Cerebellar nuclear complex (tissue), 1 donor: Measurements from ENCODE around the gene ARHGEF4.

Source experiments
- DNase-seq, 2 experiments: peaks; one replicate each; lab custom pipeline; 2025; lab: John Stamatoyannopoulos, UW

ARHGEF4 gene

DNA sequence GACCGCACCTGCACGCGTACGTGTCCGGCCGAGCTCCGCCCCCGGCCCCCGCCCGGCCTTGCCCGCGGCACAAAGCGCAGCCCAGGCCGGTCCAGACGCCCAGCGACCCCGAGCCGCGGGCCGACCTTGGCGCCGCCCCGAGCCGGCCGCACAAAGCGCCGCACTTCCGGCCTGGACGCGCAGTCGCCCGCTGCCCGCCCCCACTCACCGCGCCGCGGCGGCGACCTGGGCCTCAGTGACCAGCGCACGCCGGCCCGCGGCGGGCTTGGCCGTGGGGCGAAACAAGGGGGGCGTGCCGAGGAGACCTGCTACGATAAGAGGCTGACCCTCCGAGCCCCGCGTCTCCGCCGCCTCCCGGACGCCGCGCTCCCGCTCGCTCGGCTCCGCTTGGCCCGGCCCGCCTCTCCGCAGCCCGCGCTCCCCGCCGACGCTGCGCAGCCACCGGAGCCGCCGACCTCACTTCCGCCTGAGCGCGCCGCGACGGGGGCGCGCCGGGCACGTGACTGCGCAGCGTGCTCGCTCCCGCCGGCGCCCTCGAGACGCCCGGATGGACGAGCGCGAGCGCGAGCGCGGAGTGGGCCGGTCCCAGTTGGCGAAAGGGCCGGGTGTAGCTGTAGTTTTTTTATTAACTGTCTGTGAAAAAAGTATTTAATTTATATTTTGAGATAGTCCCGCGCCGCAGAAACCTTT lies 256.4 kb downstream of the ARHGEF4 start, which contains the start of gene FAM168B:
FAM168B (minus strand) TSS at position 455 of the 690 bp plus-strand sequence. CDS start 10,814 bp downstream, outside the sequence.
- peak in 1 of 2 experiments; percentile 5 for DNase-seq

DNA sequence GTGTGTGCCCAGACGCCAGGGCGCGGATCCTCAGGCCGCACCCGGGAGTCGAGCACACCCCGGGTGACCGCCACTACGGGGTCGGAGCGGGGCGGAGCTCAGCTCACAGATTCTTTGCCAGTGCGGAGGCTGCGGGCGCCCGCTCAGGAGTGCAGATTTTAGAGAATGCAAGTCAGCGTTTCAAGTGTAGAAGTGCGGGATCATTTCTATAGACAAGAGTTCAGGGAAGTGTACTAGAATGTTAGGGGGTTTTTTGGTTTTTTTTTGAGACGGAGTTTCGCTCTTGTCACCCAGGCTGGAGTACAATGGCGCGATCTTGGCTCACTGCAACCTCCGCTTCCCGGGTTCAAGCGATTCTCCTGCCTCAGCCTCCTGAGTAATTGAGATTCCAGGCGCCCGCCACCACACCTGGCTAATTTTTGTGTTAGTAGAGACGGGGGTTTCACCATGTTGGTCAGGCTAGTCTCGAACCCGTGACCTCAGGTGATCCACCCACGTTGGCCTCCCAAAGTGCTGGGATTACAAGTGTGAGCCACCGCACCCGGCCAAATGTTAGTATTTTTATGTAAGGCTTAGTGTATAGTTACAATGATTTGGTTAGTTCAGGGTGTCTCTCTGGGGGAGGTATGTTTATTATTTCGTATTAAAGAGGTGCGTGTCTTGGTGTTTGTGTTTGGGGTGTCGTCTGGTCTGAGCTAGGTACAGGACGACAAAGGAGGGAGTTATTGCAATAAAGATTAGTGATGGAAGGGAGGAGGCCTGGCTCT lies 257.2 kb downstream of the ARHGEF4 start:
- peak in 1 of 2 experiments; percentile 17 for DNase-seq

DNA sequence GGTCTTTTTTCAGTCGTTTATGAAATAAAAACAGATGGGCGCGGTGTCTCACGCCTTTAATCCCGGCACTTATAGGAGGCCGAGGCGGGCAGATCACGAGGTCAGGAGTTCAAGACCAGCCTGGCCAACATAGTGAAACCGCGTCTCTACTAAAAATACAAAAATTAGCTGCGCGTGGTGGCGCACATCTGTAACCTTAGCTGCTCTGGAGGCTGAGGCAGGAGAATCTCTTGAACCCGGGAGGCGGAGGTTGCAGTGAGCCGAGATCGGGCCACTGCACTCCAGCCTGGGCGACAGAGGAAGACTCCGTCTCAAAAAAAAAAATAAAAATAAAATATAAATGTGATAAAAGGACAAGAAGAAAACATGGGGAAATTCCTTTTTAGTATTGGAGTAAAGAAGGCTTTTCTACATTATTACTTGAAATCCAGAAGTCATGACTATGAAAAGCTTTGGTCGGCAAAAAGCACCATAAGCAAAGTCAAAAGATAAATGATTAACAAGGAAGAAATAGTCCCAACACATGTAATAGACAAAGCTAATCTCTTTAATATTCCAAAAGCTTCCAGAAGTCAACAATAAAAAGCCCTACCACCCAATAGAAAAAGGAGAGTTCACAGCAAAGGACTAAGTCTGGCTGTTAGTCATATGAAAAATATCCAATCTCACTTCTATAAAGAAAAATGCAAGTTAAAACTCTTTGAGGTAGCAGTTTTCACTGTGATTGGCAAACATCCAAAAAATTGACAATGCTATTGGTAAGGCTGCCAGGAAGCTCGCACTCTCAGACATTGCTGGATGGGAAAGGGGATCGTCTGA lies 258.0 kb downstream of the ARHGEF4 start:
- DNase-seq = no peak
